GM19372 (cell line): Measurements from ENCODE around the gene DNAI7.
A peak's percentile ranks its signal among the peaks of the same experiment; 100 is the strongest.

ENCODE experiments used
- ATAC-seq: cut with Tn5 transposase; IDR thresholded peaks from one replicate; pipeline ENCODE4 v1.9.1; 2021; ENCODE audit warnings: mild to moderate bottlenecking, low read depth, moderate library complexity; ENCODE audit not compliant: unreplicated experiment

DNAI7 gene, protein sequence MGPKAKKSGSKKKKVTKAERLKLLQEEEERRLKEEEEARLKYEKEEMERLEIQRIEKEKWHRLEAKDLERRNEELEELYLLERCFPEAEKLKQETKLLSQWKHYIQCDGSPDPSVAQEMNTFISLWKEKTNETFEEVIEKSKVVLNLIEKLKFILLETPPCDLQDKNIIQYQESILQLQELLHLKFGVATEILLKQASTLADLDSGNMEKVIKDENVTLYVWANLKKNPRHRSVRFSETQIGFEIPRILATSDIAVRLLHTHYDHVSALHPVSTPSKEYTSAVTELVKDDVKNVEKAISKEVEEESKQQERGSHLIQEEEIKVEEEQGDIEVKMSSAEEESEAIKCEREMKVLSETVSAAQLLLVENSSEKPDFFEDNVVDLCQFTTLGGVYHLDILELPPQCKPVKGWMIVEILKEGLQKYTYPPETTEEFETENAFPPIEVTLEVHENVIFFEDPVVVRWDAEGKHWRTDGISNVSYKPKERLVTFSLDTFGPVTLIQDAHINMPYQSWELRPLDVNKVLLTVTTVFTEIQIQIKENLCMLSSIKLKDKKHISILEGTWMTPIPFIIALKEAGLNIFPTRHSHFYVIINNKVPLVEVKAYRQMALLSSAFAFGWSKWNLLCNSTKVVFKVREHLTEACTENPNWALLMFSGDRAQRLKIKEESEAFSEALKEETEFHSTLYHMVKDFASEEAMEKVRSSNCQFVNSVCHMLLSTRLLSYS

DNA sequence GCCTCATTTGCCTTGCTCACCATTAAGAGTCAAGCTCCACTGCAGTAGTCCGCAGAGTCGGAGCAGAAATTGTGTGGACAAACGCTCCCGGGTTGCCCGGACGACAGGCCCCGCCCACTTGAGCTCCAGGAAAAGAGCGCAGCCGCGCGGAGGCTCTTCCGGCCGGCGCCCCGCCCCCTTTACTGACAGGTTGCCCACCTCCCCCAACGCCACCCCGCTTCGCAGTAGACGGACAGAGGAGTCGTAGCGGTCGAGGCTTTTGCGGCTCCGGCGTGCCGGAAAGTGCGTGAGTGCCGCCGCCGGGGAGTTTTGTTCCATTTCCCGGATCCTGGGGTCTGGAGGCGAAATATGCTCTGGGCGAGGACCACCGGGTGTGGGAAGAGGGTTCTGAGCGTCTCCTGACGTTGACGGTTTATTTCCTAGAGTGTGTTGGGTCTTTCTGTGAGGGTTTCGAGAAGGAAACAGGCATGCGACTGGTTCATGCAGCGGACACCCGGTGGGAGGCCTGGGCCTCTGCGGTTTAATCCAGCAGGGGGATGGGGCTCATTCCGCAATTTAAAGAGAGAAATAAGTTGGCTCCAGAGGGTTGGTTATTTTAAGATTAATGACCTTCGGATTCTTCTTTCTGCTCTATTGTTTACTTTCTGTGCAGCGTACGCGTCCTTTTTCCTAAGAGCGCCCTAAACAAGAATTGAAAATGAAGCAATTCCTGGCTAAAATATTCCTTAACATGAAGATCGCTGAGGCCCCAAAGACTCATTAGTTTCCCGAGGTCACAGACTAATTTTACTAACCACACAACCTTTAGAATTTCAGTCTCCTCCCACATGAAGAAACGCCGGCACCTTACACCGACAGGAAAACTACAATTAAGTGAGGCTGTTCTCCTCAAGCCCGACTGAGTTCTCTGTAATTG, at the start of gene DNAI7, which contains the start of gene ETFRF1:
TSS of gene DNAI7 (minus strand) at position 105 of the 916 bp plus-strand sequence. CDS start at position 23, 82 bp downstream.
TSS of gene ETFRF1 (plus strand) at position 182 of the 916 bp plus-strand sequence. CDS start 8,720 bp downstream, outside the sequence.
- ATAC-seq = peak; percentile 93

DNA sequence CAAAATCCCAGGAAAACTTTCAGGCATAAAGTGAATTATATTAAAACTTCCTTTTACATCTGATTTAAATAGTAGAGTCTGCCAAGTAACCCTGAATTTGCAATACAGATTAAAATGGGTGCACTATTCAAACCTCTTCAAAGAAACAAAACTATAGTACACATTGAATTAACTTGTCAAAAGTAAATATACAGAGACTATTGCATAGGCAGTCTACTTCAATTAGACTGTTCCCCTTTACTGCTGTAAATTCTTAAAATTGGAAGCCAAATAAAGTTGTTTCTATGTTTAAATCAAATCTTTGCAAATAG, 48.7 kb upstream of the DNAI7 start:
- no peak for ATAC-seq

DNA sequence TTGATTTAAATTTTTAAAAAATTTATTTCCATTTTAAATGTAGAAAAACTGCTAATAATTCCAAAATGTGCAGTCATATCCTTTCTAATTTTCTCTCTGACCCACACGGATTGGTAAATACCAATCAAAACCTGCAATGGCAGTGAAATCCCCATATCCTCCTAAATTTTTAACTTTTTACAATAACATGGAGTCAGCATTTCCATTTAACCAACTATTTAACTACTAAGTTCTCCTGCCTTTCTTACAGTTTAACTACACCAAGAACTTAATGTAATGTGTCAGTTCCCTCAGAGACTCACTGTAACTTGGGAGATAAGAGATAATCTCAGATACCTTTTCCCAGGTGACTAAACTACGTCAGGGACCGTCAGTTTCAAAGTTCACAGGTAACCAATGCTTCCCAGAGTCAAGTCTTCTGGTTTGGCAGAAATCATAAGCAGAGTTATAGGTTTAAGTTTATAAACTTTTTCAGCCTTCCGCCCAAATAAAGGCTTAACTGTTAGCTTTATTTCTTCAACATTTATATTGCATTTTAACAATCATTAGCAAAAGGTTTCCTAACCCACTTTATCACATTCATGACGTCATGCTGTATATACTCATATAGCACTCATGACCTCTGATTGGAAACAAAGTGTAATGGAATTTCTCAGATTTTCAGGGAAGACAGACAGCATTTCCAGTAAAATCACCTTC, 48.2 kb upstream of the DNAI7 start:
- ATAC-seq = no peak

DNA sequence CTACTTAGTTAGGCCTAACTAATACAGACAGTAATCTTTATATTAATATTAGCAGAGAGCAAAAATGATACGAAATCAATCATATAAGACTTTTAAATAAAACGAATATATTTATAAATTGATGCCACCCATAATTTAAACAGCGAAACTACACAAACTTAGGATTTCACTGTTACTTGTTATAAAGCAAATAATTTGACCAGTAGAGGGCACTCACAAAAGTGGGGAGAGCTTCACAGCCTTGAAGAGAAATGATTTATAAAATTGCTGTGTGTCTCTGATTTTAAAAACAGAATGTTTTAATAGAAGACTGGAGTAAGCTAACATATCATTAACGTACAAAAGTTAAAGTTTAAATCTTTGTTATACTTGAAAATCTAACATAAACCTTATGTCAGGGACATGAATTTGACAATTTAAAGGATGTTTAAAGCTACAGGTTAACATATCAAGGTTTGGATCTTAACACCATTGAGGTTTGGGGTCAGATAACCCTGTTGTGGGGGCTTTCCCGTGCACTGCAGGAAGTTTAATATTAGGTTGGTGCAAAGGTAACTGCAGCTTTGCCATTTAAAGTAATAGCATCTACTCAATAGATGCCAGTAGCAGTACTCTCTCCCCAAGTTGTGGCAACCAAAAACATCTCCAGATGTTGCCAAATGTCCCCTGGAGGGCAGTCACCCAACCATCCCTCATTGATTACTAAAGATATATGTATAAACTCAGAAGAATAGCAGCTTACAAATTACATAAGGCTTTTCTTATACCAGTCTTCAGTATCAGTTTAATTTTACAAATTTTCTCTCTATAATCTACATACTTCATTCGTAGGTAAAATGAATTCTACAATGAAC, 46.4 kb upstream of the DNAI7 start:
- no peak for ATAC-seq

DNA sequence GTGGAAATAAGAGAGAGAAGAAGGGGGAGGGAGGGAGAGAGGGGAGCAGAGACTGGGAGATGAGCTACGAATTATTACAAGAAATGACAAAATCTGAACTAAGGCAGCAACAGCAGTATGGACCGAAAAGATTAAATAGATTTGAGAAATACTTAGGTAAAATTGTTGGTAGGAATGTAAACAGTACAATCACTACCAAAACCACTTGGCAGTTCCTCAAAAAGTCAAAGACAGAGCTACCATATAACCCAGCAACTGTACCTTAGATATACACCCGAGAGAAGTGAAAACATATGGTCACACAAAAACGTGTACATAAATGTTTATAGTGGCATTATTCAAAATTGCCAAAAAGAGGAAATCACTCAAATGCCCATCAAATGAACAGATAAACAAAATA, 41.7 kb upstream of the DNAI7 start:
- ATAC-seq = no peak

DNA sequence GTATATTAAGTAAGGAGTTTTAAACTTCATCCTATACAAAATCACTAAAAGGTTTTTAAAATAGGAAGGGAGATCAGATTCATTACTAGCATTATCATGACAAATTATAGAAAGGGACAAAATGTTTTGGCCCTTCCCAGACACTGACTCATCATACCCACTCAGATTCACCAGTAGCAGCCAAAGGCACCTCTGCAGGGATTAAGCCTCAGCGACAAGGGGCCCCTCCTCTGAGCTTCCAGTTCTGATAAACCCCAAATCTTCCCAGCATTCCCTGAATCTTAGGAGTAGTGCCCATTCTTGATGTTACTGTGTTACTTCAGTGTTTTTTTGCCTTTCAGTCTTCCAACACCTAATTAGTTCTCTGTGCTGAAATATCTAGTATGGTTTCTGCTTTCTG, 41.2 kb upstream of the DNAI7 start:
- ATAC-seq = no peak

DNA sequence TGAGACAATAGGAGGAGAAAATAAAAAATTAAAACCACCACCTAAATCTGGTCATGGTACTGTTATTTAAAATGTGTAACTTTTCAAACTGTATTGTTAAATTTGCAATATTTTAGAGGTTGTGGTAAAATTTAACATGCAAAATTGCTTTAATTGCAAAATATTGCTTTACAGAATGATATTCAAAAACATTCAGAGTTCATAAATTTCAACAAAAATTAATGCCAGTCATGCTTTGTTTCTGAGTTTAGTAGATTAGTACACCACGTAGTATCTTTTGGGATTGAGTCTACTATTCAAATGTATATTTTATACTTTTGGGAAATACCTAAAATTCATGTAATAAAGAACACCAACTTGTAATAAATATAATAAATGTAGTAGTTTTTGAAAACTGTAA, 18.4 kb upstream of the DNAI7 start:
- ATAC-seq = no peak

DNA sequence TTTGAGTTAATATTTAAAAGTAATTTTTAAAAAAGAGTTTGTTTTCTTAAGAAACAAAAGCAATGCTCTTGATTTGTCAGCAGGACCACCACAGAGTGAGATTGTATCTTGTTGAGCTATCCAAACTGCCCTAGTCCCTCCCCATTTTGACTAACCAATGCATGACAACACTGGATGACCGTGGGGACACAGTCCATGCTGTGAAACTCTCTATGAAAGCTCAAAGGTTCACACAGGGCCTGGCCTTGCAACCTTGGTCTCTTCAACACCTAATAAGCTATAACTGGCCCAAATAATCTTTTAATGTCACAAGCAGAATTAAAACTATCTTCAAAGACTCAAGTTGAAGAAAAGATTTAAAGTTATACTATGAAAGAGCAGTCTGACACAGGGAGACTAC, 13.6 kb upstream of the DNAI7 start:
- no peak for ATAC-seq

DNA sequence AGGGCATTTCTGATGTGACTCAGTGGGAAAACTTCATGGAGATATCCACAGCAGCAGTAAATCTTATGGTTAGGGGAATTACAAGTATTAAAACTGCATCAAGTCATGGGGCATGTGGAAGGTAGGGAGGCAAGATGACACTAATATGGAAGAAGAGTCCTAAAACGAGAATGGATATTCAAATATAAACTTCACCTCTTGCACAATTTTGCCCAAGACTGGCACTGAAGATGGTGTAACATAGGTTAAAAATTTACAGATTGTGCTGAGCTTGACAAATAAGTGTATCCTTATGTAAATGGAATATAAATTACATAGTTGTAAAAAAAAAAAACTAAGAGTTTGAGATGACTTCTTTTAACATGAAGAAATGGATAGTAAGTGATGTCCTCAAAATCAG, 12.9 kb upstream of the DNAI7 start:
- no peak for ATAC-seq

DNA sequence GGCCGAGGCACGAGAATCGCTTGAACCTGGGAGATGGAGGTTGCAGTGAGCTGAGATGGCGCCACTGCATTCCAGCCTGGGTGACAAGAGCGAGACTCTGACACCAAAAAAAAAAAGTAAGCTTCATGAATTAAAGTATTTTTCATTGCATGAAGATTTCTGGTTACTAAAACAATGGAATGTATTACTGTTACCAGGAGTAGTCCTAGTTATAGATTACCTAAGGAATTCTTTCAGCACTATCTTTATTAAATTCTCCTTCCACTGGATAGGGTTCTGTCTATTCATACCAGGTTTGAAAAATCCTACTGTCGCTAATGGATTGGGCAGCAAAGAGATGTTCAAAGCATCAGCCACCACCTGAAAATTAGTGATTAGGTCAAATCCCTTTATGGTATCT, 12.5 kb upstream of the DNAI7 start:
- ATAC-seq = no peak

DNA sequence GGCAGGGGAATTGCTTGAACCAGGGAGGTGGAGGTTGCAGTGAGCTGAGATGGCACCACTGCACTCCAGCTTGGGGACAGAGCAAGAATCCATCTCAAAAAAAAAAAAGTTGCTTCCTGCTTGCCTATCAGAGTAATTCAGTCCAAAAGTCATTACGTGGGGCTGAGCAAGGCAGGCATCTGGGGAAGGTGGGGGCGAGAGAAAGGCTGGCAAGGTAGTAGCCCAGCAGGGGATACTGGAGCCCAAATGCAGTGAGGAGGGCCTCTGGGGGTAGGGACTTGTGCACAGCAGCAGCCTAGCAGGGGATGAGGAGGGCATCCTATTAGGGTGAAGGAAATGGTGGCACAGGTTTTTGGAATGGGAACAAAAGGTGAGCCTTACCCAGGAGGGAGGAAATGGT, 7.2 kb upstream of the DNAI7 start:
- no peak for ATAC-seq

DNA sequence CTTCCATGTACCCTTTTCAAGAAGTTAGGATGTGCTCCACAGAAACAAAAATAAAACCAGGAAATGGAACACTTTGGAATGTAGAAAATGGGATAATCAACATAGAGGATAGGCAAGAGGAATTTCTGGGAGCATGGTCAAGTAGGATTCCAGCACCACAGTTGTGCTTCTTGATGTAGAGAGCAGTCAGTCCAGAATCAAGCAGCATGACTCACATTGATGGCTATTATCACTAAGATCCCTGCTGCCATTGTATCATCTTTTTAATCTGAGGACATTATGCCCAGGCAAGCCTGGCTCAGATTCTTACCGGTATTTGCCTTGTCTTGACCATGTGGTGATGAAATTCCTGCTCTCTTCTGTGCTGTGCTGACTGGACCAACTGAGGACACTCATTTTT, 5.7 kb upstream of the DNAI7 start:
- no peak for ATAC-seq

DNA sequence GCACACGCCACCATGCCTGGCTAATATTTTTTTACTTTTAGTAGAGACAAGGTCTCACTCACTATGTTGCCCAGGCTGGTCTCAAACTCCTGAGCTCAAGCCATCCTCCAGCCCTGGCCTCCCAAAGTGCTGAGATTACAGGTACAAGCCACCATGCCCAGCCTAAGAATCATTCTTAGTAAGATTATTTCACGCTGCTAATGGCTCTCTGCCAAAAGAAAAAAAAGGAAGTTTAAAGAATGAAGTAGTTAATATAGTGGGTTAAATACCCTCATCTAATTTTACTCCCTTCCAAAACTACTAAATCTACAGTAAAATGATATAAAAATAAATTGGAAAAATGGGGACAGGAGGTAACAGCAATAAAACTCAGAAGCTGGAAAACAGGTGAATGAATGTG, 2.6 kb upstream of the DNAI7 start:
- ATAC-seq = no peak

DNA sequence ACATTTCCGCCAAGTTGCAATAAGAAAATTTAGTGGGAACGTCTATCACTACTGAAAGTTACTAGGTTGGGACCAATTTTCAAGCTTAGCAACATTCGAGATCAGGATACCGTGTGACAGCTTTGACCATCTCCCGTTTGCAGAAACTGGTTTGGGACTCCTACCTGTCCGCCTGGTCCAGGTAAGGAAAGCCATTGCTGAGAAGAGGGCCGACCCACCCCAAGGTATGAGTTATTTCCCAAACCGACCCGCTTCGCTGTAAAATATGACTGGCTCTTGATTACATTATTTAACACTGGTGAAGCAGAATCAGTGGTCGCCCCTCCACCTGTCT, 271 bp downstream of the DNAI7 start:
- ATAC-seq = no peak

DNA sequence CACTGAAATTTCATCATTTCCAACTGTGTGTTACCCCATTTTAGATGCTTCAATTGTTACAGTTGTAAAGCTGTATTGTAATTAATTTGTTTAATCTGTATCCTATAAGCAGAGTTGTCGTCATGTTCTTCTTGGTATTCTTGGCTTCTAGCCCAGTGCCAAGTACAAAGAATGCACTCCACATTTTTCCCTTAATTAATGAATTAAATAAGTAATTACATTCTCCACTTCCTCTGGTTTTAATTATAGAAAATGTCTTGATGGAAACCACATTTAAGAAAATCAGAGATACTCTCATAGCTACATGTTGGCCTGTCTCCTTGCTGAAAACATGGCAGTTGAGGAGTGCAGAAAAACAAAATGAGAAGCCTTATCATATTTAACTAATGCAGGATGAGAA, 746 bp downstream of the DNAI7 start:
- no peak for ATAC-seq

DNA sequence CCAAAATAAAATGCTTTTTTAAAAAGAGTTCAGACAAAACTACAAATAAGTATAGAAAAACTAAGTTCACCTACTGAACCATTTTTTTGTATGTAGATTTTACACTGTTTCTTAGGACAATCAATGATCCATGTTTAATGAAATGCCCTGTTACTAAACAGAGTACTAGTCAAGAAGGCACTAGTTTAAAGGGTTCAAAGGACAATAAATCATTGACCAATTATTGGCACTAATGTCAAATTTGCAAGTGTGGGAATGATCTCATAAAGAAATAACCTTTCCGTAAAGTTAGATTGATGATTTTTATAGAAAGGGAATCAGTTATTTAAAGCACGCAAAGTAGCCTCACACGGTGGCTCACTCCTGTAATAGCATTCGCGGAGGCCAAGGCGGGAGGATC, 4.2 kb downstream of the DNAI7 start:
- ATAC-seq = no peak

DNA sequence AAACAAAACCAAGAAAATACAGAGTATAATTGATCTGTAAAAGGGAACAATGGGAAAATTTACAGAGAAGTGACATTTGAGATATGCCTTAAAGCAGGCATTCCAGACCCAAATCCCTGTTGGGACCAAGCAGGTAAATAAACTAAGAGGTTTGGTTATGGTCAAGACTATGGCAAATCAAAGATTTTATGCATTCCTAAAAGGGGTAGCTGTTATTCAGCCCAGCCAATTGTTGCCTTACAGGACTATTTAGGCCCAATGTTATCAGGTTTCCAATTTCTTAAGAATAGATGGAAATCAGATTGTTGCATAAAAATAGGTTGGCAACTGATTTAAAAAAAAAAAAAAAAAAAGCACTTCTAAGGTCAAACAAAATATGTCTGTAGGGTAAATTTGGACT, 5.3 kb downstream of the DNAI7 start:
- ATAC-seq = no peak

DNA sequence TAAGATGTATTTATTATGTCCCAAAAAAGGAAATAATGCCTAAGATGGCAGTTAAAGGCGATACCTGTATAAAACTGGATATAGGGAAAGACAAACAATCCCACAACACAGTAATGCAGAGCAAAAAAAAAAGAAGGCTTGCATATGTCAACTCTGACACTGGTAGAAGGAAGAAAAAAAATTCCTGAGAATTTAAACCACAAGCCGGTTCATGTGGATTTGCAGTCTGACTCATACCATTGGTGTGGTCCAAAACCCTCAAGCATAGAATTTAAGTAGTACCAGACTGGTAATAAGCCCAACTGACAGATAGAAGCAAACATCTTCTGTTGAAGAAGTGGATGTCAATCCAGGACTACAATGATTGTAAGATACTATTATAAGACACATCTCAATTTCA, 7.2 kb downstream of the DNAI7 start:
- no peak for ATAC-seq

DNA sequence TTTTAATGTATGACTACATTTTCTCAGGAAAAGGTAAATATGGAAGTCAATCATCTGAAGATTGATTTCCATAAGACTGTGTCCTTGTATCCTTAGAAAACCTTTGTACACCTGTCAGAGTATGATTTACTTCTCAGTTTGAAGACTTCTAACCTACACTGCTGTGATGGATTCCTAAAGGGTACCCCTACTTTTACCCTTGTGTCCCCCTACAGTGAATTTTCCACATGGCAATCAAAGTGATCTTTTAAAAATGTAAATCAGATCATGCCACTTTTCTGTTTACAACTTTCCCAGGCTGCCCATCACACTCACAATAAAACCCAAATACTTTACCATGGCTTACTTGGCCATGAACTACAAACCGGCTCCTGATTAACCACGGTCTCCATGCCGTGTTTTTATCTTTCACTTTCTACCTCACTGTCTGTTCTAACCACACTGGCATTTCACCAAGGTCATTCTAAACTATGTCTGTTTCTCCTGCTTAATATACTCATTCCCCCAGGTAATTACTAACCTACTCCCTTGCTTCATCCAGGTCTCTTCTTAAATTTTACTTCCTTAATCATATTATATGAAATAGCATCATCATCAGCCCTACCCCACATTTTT, 8.1 kb downstream of the DNAI7 start:
- ATAC-seq = peak; percentile 68
